IPS-NIHi7 (cell line): ENCODE data around the gene MYO6.
A peak's percentile ranks its signal among the peaks of the same experiment; 100 is the strongest.
"Not testable (repeated sequence)": the region's sequence is repeated elsewhere in the genome, so short reads cannot be mapped to it uniquely, and the experiment has no call there.

Experiments
- DNase-seq: peaks from one replicate; pipeline ENCODE4 v3.0.0; 2012; ENCODE audit warnings: mixed read lengths; ENCODE audit errors: extremely low spot score

MYO6 gene

GRCh38 chr6:75748743-75749538 lies at the start of gene MYO6:
TSS of gene MYO6 (plus strand) at chr6:75749239. CDS start at chr6:75817548, 68,309 bp downstream.
- DNase-seq: peak; percentile 86

GRCh38 chr6:75708334-75708733 lies 40.7 kb upstream of the MYO6 start:
- DNase-seq: not testable (repeated sequence)

GRCh38 chr6:75711173-75711572 lies 37.9 kb upstream of the MYO6 start:
- no peak for DNase-seq

- DNase-seq: no peak
These were observed 29.9 kb upstream of the MYO6 start for GRCh38 chr6:75719133-75719532.

- no peak for DNase-seq
These were observed 25.7 kb upstream of the MYO6 start for GRCh38 chr6:75723382-75723781.

- DNase-seq: no peak
These were observed 21.8 kb upstream of the MYO6 start for GRCh38 chr6:75727206-75727605.

GRCh38 chr6:75731029-75731428 lies 18.0 kb upstream of the MYO6 start:
- not testable (repeated sequence) for DNase-seq

- DNase-seq: no peak
These were observed 13.4 kb upstream of the MYO6 start for GRCh38 chr6:75735491-75736186.

- no peak for DNase-seq
These were observed 5.1 kb upstream of the MYO6 start for GRCh38 chr6:75743971-75744370.

GRCh38 chr6:75745404-75745803 lies 3.6 kb upstream of the MYO6 start:
- no peak for DNase-seq

GRCh38 chr6:75746221-75746620 lies 2.8 kb upstream of the MYO6 start:
- DNase-seq: no peak

GRCh38 chr6:75747152-75747992 lies 1.7 kb upstream of the MYO6 start:
- no peak for DNase-seq

GRCh38 chr6:75748003-75748742 lies 866 bp upstream of the MYO6 start:
- DNase-seq: no peak

GRCh38 chr6:75751443-75751842 lies 2.4 kb downstream of the MYO6 start:
- DNase-seq: no peak

GRCh38 chr6:75752365-75752764 lies 3.3 kb downstream of the MYO6 start:
- DNase-seq: no peak

GRCh38 chr6:75755704-75756103 lies 6.7 kb downstream of the MYO6 start:
- DNase-seq: no peak

GRCh38 chr6:75757295-75757694 lies 8.3 kb downstream of the MYO6 start:
- no peak for DNase-seq

GRCh38 chr6:75758061-75758460 lies 9.0 kb downstream of the MYO6 start:
- no peak for DNase-seq

- DNase-seq: peak; percentile 28
These were observed 10.2 kb downstream of the MYO6 start for GRCh38 chr6:75759207-75759606.

- DNase-seq: no peak
These were observed 11.3 kb downstream of the MYO6 start for GRCh38 chr6:75760320-75760719.

GRCh38 chr6:75761489-75761888 lies 12.4 kb downstream of the MYO6 start:
- no peak for DNase-seq

- DNase-seq: no peak
These were observed 13.0 kb downstream of the MYO6 start for GRCh38 chr6:75762063-75762462.
